T47D (cell line): ENCODE results near the gene GRK4.
"Not testable (repeated sequence)": the region's sequence is repeated elsewhere in the genome, so short reads cannot be mapped to it uniquely, and the experiment has no call there.

Experiments
- DNase-seq, 2 experiments: peaks; one replicate each; pipeline versions ENCODE4 v3.0.0 to v3.0.0-alpha.2; 2011 to 2012; ENCODE audit warnings: low read depth in 1 of 2, low spot score in 1 of 2
- JUND ChIP-seq: IDR thresholded peaks from 2 replicates; pipeline ENCODE4 v1.6.1; 2012; ENCODE audit warnings: low read depth
- in situ Hi-C: cut with HindIII; loops from 2 replicates; pipeline ENCODE4 v1.10.0; 2016; ENCODE audit warnings: low sequenced_read_pairs, low pct_unique_long_range_greater_than_20kb

The GRK4 gene

DNA sequence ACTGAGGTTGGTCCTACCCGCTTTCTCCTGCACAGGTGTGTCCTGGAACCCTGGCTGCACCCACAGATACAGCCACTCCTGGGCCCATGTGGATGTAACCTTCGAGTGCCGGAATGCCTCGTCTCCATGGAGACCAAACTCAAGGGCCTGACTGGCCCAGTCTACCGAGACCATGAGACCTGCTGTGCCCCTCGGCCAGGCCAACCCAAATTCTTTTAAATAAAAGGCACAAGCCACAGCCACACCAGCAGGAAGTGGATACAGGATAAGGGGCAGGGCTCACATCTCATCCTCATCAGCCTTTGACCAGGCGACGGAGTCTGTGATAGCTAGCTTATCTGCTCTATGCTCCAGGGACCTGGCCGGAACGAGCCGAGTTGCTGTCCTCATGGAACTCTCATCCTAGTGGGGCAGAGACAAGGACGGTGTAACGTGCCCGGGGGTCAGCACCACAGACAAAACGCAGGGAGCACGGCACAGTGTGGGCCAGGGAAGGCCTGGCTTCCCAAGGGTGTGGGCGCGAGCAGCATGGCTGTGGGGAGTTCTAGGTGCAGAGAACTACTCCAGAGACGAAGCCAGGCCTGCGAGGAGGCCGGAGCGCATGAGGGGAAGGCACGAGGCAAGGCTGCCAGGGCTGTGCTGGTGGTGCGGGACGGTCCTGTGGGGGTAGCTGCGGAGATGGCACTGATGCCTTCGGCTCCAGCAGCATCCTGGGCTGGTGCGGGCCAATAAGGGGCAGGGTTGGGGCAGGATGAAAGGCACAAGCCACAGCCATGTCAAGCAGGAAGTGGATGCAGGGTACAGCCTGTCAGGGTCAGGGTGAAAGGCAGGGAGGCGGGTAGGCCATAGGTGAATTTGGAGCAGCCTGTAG is 22.9 kb upstream of the GRK4 start:
- no peak for TF ChIP-seq JUND
- in situ Hi-C loops: no loop called here
- no peak for DNase-seq

DNA sequence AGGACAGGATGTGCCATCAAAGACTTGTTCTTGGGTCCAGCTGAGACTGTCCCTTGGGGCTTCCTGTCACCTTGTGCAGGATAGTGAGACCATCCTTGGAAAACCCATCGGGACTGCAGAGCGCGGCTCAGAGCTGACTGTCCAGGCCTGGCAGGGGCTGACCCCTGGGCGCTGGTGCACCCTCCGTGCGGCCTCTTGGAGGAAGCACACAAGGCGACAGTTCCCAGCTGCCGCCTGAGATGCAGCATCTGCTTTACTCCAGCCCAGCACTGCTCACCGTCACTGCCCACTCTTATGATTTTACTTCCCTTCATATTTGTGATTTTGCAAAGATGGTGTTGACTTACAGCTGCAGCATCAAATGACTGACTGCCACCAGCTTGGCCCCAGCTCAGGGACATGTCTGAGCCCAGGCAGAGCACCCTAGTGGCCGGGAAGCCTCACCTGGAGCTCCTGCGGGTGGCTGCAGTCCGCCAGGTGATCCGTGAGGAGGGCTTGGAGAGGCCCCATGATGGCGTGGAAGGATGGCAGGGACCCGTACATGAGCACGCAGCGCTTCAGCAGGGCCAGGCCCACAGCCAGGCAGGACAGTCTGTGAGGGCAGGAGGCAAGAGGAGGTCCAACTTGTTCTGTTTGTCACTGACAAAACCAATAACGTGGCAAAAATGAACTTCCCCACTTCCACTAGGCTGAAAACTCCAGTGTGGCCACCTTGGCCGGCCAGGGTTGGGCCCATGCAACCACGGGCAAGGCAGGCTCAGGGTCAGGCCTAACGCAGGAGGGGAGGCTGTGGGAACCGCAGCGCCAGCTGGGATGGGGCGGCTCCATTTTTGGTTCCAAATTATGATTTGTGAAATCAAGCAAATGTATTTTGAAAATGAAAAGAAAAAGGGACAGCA is 22.0 kb upstream of the GRK4 start:
- in situ Hi-C loops: no loop called here
- TF ChIP-seq JUND: no peak
- DNase-seq: no peak

DNA sequence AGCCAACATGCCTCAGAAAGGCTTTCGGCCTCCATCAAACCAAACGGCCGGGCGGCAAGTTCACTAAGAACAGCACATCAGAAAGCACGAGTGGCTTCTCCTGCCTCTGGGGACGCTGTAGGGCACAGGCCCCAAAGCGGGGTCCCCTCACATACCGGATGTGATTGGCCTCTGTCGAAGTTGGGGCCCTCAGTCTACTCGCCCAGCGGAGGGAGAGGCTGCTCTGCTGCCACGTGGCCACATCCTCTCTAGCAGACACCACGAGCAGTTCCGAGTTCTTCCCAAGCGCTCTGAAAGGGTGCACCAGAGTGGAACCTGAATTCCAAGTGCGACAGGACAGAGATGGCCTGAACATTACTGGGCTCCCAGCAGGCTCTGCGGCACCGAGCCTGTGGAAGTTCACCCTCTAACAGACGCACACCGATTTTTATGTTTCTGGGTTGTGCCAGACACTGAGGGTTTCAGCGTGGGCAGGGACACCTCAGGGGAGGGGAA is 21.3 kb upstream of the GRK4 start:
- DNase-seq: no peak
- no peak for TF ChIP-seq JUND
- in situ Hi-C loops: no loop called here

DNA sequence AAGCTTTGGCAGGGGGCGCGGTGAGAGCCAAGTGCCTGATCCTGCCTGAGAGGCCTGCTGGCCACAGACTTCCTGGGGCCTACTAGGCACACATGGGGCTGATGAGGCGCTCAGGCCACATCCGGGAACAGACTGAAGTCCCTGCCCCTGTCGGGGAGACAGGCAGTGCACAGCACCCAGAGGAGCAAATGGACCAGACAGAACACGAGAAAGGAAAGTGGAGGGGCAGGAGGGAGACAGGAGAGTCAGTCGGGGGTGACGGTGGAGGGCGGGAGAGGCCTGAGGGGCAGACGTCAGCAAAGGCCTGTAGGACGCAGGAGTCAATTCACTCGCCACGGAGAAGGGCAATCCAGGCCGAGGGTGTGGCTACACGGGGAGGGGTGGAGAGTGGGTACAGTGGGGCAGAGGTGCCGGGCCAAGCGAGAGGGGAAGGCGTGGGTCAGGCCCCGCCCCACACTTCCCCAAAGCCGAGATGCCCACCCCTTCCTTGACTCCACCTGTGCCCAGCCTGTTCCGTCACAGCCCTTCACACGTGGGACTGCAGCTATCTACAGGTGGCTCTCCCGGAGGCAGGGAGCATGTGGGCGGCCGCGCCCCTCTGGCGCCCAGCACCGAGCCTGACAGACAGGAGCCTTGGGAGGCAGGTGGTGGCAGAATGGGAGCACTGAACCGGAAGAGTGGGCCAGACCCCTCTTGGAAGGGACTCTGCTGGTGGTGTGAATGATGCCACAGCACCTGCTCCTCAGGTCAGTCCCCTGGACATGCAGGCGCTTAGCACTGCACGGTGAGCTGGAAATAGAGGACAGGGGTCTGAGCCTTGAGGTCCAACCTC is 20.6 kb upstream of the GRK4 start:
- in situ Hi-C loops: no loop called here
- no peak for DNase-seq
- no peak for TF ChIP-seq JUND

DNA sequence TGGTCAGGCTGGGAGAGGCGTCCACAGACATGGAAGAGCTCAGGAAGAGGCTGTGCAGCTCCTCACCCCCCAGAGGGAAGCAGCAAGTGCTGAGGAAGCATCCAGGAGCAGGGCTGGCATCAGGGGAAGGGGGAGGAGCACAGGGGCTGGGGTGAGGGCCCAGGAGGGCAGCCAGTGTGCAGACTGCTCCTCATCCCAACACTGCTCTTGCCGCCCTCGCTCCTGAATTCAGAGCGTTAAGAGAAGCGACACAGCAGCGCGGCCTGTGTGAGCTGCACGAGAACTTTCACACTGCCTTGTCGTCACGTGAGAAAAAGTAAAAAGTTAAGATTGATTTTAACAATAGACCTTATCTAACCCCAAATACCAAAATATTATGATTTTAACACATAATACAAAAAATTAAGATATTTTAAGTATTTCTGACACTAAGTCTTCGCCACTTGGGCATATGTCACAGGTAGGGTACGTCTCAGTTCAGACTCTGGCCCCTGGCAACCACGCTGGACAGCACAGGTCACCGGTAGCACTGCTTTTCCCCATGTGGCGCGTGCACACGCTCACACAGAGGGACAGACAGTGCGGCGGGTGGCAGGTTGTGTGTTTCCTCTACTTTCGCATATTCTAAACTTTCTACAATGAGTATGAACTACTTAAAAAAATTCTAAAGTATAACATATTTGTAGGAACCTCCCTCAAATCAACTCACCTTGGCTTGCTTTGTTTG is 19.8 kb upstream of the GRK4 start:
- in situ Hi-C loops: no loop called here
- no peak for TF ChIP-seq JUND
- DNase-seq: no peak

DNA sequence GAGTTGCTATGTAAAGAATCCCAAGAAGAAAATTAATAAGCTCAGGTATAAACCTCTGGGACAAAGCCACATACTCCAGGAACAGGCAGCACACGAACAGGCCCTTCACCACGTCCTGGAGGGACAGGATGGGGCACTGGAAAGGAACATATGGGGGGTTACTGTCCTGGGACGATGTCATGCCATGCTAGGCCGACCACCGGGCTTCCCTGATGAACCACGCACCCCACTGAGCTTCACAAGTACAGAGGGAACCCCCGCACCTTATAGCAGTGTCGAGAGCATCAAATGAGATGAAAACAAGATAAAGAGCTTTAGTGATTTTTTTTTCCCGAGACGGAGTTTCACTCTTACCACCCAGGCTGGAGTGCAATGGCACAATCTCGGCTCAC is 19.3 kb upstream of the GRK4 start:
- DNase-seq: no peak
- no peak for TF ChIP-seq JUND
- in situ Hi-C loops: no loop called here

DNA sequence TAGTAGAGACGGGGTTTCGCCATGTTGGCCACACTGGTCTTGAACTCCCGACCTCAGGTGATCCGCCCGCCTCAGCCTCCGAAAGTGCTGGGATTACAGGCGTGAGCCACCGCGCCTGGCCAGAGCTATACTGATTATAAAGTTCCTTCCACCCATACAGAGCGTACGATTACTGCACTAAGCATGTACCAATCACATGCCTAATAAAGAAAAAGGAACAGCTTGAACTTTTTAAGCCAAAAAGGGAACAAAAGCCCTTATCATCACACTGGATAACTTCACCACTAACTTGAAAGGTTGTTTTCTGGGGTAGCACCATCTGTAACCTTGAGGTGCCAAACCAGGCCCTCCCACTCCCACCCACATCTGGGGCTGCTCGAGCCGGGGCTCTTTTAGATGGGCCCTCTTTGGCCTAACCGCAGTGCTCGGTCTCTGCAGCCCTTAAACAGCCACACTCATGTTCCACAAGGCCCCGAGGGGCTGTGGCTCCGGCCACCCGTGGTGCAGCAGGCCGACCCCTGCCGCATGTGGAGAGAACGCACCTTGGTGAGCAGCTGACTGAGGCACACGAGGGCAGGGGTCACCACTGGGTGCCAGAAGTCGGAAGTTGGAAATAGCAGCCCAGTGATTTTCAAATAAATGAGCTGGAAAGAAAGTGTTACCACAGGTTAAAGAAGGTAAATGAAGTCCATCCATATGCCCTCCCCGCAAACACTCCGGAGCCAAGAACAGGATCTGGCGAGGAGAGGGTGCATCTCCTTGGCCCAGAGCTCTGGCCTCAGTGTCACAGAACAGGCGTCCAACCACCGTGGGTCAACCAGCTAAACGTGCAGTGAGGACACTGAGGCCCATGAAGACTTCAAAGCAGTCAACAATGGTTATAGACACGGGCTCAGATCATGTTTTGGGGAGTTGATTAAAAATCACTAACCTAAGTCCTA is 18.5 kb upstream of the GRK4 start:
- in situ Hi-C loops: no loop called here
- no peak for TF ChIP-seq JUND
- DNase-seq: no peak

DNA sequence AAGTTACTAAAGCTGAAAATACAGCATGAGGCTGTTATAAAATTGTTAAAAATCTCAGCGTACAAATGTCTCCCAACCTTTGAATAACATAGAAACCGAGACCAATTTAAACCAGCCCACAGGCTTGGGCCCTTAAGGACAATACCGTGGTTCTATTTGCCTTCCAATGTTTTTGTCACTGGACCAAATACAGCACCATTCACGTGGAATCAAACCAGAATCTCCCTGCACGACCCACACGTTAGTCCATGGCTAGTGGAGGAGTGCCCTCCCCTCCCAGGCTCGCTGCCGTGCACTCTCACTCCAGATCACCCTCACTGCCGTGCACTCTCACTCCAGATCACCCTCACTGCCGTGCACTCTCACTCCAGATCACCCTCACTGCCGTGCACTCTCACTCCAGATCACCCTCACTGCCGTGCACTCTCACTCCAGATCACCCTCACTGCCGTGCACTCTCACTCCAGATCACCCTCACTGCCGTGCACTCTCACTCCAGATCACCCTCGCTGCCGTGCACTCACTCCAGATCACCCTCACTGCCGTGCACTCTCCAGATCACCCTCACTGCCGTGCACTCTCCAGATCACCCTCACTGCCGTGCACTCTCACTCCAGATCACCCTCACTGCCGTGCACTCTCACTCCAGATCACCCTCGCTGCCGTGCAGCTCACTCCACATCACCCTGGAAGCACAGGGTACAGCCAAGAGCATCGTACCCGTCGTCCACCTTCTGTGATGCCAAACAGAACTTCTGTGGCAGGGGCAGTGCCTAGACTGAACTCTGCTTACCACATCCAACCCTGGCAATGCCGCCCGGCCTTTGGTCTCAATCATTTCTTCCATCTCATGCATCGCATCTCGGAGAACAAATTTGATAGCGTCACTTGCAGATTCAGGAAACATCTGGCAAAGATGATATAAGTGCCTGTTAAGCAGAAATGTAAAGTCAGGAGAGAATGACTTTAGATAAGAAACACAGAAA is 17.5 kb upstream of the GRK4 start:
- DNase-seq, in situ Hi-C loops: not testable (repeated sequence)

DNA sequence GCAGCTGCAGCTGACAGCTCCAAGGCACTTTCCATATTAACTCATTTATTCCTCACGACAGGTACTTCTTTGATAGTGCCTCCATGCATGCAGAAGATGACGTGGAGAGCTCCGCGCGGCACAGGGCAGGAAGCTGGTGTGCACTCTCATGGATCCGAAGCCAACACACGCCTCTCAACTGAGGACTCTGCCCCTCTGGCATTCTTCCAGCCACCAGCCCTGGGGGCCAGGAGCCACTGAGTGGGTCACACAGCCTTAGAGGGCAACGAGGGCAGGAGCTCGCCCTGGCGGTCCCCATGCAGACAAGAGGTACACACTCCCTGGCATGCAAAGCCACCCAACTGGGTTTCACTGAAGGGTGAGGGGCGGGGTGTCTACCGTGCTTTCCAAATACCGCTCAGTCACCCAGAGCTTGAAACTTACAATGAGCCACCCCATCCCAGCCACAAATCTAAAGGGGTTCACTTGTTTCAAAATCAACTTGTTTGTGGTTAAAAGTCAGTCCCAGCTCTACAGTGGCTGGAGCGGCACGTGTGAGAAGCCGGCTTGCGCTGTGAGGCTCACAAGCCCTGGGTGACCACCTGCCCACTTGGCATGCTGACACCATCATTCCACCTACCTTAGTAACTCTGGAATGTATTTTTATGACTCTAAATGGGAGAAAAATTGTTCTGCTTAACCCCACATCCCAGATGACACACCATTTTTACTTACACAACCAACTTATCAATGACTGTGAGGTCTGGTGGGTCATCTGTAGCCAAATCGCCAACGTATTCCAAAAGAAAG is 16.4 kb upstream of the GRK4 start:
- in situ Hi-C loops: no loop called here
- TF ChIP-seq JUND: no peak
- no peak for DNase-seq
